ENCODE data around the gene RRAGC.

RRAGC gene

DNA sequence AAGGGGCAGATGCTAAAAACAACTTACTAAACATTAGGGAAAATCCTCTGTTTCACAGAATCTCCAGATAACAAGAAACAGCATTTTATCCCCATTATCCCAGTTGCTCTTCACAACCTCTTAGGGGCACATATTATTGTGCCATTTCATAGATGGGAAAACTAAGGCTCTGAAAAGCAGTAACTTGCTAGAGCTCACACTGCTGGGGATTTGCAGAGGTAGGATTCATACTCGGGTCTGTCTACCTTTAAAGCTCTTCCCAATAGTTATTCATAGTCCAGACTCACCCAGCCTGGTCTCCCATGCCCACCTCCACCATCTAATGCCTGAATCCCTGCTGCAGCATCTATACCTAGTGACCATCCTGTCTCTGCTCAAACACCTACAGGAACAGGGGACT is 67.7 kb downstream of the RRAGC start:
- H3K4me3 ChIP-seq (ENCODE audit: low read depth, low read length): no peak overlapping the region
- TF ChIP-seq, protein P1, sequence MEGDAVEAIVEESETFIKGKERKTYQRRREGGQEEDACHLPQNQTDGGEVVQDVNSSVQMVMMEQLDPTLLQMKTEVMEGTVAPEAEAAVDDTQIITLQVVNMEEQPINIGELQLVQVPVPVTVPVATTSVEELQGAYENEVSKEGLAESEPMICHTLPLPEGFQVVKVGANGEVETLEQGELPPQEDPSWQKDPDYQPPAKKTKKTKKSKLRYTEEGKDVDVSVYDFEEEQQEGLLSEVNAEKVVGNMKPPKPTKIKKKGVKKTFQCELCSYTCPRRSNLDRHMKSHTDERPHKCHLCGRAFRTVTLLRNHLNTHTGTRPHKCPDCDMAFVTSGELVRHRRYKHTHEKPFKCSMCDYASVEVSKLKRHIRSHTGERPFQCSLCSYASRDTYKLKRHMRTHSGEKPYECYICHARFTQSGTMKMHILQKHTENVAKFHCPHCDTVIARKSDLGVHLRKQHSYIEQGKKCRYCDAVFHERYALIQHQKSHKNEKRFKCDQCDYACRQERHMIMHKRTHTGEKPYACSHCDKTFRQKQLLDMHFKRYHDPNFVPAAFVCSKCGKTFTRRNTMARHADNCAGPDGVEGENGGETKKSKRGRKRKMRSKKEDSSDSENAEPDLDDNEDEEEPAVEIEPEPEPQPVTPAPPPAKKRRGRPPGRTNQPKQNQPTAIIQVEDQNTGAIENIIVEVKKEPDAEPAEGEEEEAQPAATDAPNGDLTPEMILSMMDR (IDR thresholded peaks at IDR 0.05; ENCODE audit: low read depth, low read length, missing control alignments): no peak
- DNase-seq (ENCODE audit: low read depth): no peak

GRCh38 chr1:38791164-38791515 is 68.4 kb downstream of the RRAGC start:
- DNase-seq (ENCODE audit: low read depth): no peak
- no peak overlapping the region for H3K4me3 ChIP-seq (ENCODE audit: low read depth, low read length)
- TF ChIP-seq, protein P1 (IDR thresholded peaks at IDR 0.05; ENCODE audit: low read depth, low read length, missing control alignments): no peak

- TF ChIP-seq, protein P1 (IDR thresholded peaks at IDR 0.05; ENCODE audit: low read depth, low read length, missing control alignments): no peak
- no peak for DNase-seq (ENCODE audit: low read depth)
- H3K4me3 ChIP-seq (ENCODE audit: low read depth, low read length): no peak overlapping the region
These were observed 69.0 kb downstream of the RRAGC start for GRCh38 chr1:38790422-38791163.

DNA sequence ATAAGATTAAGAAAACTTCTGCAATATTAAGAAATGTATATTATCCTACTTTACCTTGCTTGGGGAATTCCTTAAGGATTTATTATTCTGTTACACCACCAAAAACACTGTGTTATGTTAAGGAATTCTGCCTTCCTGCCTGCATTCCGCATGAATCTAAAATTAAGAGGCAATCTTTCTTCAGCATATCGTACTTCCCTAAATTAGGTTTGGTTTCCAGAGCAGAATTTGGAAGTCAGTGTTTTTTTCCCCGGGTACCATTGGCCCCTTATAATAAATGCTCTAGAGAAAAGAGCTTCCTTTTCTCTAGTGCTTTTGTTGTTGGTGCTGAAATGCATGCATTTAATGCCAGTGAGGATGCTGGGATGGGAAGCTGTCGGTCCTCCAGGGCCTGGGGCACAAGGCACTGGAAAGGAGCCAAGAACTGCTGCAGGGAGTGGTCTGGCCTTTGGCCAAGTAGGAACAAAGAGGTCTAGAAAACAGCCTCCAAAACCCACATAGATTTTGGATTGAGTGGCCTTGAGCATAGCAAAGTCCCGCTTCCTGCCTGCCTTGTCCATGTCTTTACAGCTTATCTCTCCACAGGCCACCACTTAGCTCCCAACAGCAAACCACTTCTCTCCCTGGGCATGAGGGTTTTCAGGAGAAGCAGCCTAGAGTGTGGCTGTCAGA is 69.9 kb downstream of the RRAGC start:
- H3K4me3 ChIP-seq (ENCODE audit: low read depth, low read length): no peak overlapping the region
- TF ChIP-seq, protein P1 (IDR thresholded peaks at IDR 0.05; ENCODE audit: low read depth, low read length, missing control alignments): no peak
- DNase-seq (ENCODE audit: low read depth): no peak

DNA sequence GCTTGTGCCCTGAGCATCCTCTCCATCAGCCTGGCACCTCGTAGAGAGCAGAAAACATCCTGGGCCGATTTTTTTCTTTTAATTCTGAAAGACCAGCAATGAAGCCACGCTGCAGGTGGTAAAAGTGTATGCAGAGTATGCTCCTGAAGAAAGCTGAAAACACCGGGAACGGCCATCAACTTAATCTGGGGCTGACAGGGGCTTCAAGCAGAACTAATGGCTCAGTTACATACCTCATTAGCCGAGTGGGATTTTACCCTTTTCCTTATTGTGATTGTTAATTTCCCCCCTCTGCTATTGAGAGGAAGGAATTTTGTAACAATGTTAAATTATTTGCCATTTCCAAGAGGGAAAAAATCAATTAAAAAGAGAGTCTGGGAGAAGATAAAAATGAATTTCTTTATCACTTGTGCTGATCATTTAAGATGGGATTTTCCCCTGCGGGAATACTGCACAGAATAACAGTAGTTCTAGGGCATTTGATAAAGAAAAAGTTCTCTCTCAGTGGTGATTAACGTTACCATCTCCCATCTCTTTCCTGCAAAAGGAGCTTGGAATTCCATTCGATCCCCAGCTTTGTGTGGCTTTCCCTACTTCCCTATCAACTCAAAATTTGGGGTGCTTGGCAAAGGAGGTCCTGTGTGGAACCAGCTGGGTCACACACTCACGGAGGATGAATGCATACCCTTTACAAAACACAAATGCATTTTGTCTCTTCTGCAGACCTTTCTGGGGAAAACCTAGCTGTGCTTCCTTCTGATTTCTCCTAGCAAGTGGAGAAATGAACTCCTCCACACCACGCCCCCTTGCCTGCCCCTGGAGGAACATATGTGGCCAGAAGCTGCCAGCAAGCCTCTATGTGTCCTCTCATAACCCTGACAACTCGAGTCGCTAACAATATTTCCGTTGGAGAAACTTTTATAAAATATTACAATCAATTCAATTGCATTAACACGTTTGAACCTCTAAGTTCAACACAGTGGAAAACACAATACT is 70.9 kb downstream of the RRAGC start:
- DNase-seq (ENCODE audit: low read depth): no peak
- no peak overlapping the region for H3K4me3 ChIP-seq (ENCODE audit: low read depth, low read length)
- TF ChIP-seq, protein P1 (IDR thresholded peaks at IDR 0.05; ENCODE audit: low read depth, low read length, missing control alignments): no peak
